A673 (cell line): ENCODE results near the gene RAB23.

Source experiments
- CTCF ChIP-seq: fragments of 300-800, 200-600 bp; sonication (generic); conservative IDR thresholded peaks from 2 replicates; pipeline ENCODE4 v1.5.1; 2017; ENCODE audit warnings: low read depth, mild to moderate bottlenecking, antibody characterized with exemption, low read length, moderate library complexity, mixed read lengths
- EZH2 ChIP-seq: fragments of 200-600 bp; sonication (generic); IDR thresholded peaks from 2 replicates; pipeline ENCODE4 v1.6.1; 2017; ENCODE audit warnings: borderline replicate concordance, low read depth, mild to moderate bottlenecking, mixed read lengths, antibody characterized with exemption, low read length; ENCODE audit not compliant: poor library complexity, severe bottlenecking

- no peak for TF ChIP-seq CTCF
- TF ChIP-seq EZH2 = no peak
Observed at GRCh38 chr6:57207872-57208271, 14.2 kb downstream of the RAB23 start.
